GM21381 (cell line): Measurements from ENCODE around the gene MMP23B.
"Not testable (repeated sequence)": the region's sequence is repeated elsewhere in the genome, so short reads cannot be mapped to it uniquely, and the experiment has no call there.

Experiments used
- ATAC-seq: cut with Tn5 transposase; IDR thresholded peaks from one replicate; pipeline ENCODE4 v1.9.1; 2021; ENCODE audit warnings: mild to moderate bottlenecking, moderate library complexity; ENCODE audit not compliant: unreplicated experiment

MMP23B gene

GRCh38 chr1:1629430-1630190, 2.4 kb upstream of the MMP23B start:
- ATAC-seq = no peak

DNA sequence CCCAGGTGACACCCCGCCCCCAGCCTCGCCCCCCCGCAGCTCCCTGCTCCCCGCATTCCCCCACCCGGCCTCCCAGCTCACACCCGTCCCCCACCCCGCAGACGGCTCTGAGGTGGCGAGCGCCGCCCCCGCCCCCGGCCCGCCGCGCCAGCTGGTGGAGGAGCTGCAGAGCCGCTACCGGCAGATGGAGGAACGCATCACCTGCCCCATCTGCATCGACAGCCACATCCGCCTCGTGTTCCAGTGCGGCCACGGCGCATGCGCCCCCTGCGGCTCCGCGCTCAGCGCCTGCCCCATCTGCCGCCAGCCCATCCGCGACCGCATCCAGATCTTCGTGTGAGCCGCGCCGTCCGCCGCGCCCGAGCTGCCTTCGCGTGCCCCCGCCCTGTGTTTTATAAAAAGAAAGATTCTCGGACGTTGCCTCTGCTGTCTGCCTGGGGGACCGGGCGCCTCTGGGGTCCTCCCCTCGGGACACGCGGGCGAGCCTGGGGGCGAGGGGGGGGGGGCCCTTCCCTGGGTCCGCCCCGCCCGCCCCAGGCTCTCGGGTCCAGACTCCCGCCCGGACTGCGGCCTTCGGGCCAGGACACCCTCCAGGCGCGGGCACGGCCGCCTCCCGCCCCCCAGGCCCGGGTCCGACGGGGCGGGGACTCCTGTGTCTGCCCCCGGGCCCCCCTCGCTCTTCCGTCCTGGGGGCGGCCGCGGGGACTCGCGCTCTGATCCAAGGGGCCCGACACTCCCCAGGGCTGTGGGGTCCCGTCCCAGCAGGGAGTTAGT, 1.6 kb upstream of the MMP23B start:
- peak; percentile 51 for ATAC-seq

DNA sequence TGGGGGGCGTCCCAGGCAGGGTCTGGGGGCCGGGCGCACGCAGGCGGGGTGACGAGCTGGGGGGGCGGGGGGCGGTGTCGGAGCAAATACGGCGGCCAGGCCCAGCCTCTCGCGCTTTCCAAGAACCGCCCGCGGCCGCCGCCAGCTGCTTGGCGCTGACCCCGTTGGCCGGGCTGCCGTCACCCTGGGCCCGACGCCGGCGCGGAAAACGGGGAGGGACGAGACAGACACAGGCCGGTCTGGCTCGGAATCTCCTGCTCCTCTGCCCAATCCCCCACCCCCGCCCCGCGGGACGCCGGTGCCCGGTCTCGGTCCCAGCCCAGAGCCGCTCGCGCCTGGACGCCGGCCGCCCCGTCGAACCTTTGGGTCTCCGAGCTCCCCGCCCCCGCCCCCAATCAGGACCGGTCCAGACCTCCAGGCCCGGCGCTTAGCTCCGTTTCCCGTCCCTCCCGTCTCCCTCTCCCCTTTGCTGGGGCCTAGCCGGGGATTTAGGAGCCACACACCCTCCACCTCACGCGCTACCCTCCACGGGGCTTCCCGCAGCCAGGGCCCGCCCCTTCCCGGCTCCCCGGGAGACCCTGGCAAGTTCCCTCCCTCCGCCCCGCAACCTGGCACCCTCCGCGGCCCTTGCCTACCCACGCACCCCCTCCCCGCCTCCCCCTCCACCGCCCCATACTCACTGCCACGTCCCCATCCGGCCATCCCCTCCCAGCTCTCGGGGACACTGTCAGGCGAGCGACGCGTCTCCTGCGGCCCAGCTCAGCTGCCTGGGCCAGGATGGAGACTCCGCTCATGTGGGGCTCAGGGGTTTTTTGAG, 800 bp upstream of the MMP23B start:
- ATAC-seq = no peak

GRCh38 chr1:1633409-1633808, 1.4 kb downstream of the MMP23B start:
- ATAC-seq = not testable (repeated sequence)

DNA sequence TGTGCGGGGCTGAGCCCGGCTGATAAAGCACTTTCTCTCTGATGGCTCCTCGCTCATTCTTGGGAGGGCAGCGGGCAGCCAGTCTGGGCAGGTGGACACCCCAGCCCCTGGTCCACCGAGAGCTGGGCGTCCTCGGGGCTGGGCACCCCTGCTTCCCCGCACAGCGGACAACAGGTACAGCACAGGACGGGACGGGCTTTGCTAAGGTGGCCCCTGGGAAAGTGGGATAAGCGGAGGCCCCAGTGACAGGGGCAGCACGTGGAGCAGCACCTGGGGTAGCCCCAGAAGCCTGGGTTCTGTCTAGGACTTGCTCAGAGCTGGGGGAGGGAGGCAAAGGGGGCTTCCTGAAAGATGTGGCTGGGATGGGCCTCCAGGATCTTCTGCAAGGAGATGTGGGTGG, 2.6 kb downstream of the MMP23B start:
- not testable (repeated sequence) for ATAC-seq

DNA sequence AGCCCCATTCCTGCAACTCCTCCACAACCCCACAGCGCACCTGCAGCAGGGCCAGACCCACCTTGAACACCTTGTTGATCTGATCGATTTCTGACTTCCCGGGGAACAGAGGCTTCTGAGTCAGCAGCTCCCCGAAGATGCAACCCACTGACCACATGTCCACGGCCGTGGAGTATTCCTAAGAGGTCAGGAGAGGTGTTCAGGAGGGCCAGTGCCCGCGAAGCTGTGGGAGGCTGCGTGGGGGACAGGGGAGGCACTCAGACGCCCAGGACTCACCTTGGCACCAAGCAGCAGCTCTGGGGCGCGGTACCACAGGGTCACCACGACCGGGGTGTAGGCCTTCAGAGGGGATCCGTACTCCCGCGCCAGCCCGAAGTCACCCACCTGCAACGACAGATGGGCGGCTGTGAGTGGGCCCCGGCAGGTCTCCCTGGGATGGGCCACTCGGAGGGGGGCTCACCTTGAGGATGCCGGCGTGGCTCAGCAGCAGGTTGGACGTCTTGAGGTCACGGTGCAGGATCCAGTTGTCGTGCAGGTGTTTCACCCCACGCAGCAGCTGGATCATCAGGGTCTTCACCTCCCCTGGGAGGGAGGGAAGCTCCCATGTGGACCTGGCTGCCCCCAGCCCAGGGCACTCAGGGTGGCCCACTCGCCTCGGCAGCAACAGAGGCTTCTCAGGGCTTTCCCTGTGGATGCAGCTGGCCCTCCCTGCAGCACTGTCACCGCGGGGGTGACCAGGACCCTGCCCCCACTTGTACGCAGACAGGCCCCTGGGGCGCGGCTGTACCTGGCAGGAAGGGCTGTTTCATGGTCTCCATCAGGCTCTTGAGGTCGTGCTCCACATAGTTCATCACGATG, 4.9 kb downstream of the MMP23B start:
- ATAC-seq = not testable (repeated sequence)

- not testable (repeated sequence) for ATAC-seq
Measured at GRCh38 chr1:1637479-1637875, 5.5 kb downstream of the MMP23B start.

DNA sequence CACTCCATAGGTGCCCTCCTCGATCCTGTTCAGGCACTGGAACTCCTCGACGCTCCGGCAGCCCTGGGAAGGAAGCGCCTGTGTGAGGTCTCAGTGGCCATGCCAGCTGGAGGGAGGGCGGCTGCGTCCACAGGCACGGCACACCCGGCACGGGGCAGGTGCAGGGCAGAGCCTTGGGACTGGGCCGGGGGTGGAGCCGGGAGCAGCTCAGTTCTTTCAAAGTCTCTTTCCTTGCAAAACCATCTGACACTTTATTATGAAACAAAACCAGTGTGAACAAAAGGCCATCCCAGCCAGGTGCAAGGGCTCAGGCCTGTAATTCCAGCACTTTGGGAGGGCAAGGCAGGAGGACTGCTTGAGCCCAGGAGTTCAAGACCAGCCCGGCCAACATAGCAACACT, 6.6 kb downstream of the MMP23B start:
- ATAC-seq = not testable (repeated sequence)

- not testable (repeated sequence) for ATAC-seq
Measured at GRCh38 chr1:1639368-1639767, 7.4 kb downstream of the MMP23B start.

DNA sequence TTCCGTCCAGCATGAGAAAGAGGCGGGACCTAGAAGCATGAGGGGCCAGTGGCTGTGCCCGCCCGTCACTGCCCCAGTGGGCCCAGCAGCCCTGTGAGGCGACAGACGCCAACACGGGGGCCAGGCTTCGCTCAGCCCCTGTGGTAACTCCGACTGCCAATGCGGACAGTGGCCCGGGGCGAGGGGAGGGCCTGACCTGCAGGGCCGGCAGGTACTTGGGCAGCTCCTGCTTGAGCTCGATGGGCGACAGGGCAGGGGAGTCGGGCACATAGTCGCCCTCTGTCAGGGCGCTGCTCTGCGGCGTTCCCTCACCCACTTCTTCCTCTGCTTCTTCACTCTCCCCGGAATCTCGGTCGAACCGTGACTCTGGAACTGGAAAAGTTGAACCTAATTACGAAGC, 8.1 kb downstream of the MMP23B start:
- ATAC-seq = not testable (repeated sequence)

GRCh38 chr1:1640711-1641461, 8.9 kb downstream of the MMP23B start:
- not testable (repeated sequence) for ATAC-seq

DNA sequence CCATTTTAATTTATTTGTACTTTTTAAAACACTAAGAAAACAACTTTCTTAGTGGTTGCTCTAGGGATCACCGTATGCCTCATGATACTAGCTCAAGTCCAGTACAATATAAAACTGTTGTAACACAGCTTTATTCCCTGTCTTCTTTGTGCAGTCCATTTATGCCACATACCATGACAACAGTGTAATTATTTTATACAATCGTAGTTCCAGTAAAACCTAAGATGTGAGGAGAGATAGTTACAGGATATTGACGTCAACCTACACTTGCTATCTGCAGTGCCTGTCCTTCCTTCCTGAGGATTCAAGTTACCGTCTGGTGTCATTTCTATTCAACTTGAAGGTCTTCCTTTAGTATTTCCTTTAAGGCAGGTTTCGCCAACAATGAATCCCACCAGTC, 14.4 kb downstream of the MMP23B start:
- ATAC-seq = not testable (repeated sequence)

GRCh38 chr1:1647567-1648241, 15.7 kb downstream of the MMP23B start:
- ATAC-seq = not testable (repeated sequence)

DNA sequence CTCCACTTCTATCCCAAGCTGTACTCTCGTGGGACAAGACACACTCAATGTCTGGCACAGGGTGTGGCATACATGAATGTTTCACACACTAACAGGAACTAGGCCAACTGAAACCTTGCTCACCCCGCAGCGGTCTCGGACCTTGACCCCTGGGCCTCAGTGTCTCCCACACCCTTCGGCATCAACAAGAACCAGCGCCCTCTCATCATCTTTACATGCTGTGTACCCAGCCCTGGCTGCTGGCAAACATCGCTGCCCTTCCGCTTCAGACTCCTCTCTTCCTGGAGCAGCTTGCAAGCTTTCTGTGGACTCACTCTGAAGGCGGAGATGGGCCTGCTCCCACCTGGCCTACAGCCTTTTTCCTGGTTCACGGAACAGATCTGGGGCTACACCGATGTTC, 16.3 kb downstream of the MMP23B start:
- ATAC-seq = not testable (repeated sequence)

- peak; percentile 84 for ATAC-seq
Measured at GRCh38 chr1:1658583-1659549, 26.9 kb downstream of the MMP23B start, which contains the start of gene CDK11B. TSS of gene CDK11B (minus strand) at chr1:1659004. CDS start at chr1:1657485, 1,519 bp downstream.

- ATAC-seq = not testable (repeated sequence)
Measured at GRCh38 chr1:1662392-1662791, 30.4 kb downstream of the MMP23B start.

DNA sequence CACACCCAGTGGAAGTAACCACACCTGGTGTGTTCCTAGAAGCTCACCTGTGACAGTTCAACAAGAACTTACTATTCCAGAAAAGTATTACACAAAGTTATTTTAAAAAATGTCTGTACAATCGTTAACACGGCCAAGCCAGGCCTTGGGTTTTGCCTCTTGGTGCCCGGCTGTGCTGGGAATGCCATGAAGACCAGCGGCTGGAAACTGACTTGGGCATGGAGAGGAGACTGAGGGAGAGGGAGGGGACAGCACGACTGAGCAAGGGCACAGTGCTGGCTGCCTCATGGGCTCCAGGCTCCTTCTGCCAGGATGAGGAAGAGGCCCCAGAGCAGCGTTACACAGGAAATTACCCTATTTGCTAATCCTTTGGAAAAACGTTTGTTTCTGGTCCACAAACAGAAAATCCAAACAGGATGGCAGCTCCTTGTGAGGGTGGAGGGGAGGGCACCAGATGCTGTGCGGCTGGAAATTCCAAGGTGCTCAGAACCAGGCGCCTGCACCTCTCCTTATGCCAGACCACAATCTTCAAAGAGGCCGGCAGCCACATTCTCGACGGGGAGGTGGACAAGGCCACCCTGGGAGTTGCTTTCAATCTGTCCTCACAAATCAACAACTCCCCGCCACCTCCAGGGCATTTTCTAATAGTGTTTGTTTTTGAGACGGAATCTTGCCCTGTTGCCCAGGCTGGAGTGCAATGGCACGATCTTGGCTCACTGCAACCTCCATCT, 31.0 kb downstream of the MMP23B start:
- ATAC-seq = not testable (repeated sequence)
